Duodenal mucosa (tissue), 2 donors: ENCODE results near the gene FAM184B.
"Not testable (repeated sequence)": the region's sequence is repeated elsewhere in the genome, so short reads cannot be mapped to it uniquely, and the experiment has no call there.

Experiments
- H3K27ac ChIP-seq: one replicate; pipeline ENCODE4 v1.7.0; 2013; ENCODE audit warnings: low read depth, low read length
- H3K27me3 ChIP-seq, 2 donors: one replicate each; pipeline ENCODE4 v1.7.0; 2013; ENCODE audit warnings: low read length in 2 of 2, control low read depth in 1 of 2; ENCODE audit not compliant: insufficient read depth in 2 of 2, control insufficient read depth in 1 of 2
- H3K36me3 ChIP-seq, 2 donors: one replicate each; pipeline ENCODE4 v1.7.0; 2013; ENCODE audit warnings: low read length in 2 of 2, control low read depth in 1 of 2; ENCODE audit not compliant: insufficient read depth in 2 of 2, control insufficient read depth in 1 of 2
- H3K4me1 ChIP-seq, 2 donors: one replicate each; pipeline ENCODE4 v1.7.0; 2013; ENCODE audit warnings: low read length in 2 of 2, control low read depth in 1 of 2; ENCODE audit not compliant: insufficient read depth in 2 of 2, control insufficient read depth in 1 of 2
- H3K4me3 ChIP-seq, 2 donors: one replicate each; pipeline ENCODE4 v1.7.0; 2013; ENCODE audit warnings: low read length in 2 of 2, low read depth in 1 of 2
- H3K9ac ChIP-seq, 2 donors: one replicate each; pipeline ENCODE4 v1.7.0; 2013; ENCODE audit warnings: low read length in 2 of 2, low read depth in 1 of 2
- H3K9me3 ChIP-seq, 2 donors: one replicate each; pipeline ENCODE4 v1.7.0; 2013; ENCODE audit warnings: low read length in 2 of 2, control low read depth in 1 of 2; ENCODE audit not compliant: control insufficient read depth in 1 of 2

The FAM184B gene

DNA sequence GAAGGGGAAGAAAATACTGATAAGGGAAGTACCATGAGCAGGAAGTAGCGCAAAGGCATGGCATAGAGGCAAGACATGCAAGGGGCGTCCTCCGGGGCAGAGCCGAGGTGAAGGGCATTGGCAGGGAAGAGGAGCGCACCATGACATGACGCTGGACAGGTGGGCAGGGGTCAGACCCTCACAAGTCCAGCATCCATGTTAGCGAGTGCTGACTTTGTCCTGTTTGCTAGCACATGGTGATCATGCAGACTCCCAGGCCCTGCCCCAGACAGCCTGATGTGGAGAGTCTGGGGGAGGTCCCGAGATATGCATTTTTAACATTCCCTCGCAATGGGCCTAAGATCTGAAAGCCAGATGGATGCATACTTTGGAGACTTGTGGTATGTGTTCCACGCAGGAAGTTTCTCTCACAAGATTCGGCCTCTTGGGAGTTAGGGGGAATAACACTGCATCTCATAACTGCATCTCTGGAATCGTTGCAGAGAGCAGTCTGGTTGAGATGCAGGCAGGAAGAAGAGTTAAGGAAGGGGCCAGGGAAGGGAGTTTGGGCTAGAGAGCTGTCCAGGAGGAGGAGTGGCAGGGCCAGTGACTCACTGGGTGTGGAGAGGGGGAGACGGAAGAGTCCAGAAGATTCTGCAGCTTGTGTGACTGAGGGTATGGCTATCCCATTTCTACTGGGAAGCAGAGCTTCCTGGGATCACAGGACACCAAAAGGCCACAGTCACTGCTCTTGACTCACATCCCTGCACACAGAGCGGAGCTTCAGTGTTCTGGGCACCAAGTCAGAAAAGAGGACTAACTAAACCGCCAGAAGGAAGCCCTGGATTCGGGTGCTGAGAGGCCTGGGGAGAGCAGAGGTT, 59.7 kb downstream of the FAM184B start:
- Histone ChIP-seq H3K27me3 (no peaks in the 10 kb centered on the region), H3K4me1 (no peaks in the 10 kb centered on the region), H3K4me3 (no peak overlapping the region), H3K9ac (no peak overlapping the region), H3K36me3 (no peaks in the 10 kb centered on the region), H3K9me3 (no peaks in the 10 kb centered on the region), H3K27ac (no peak overlapping the region)

GRCh38 chr4:17719106-17719505, 62.3 kb downstream of the FAM184B start:
- H3K27ac ChIP-seq: no peak overlapping the region
- no peaks in the 10 kb centered on the region for H3K4me1 ChIP-seq
- H3K36me3 ChIP-seq: no peaks in the 10 kb centered on the region
- H3K9ac ChIP-seq: no peak overlapping the region
- H3K27me3 ChIP-seq: no peaks in the 10 kb centered on the region
- no peak overlapping the region for H3K4me3 ChIP-seq
- H3K9me3 ChIP-seq: no peaks in the 10 kb centered on the region

GRCh38 chr4:17718471-17718870, 63.0 kb downstream of the FAM184B start:
- Histone ChIP-seq H3K36me3 (no peaks in the 10 kb centered on the region), H3K27ac (no peak overlapping the region), H3K9me3 (no peaks in the 10 kb centered on the region)

DNA sequence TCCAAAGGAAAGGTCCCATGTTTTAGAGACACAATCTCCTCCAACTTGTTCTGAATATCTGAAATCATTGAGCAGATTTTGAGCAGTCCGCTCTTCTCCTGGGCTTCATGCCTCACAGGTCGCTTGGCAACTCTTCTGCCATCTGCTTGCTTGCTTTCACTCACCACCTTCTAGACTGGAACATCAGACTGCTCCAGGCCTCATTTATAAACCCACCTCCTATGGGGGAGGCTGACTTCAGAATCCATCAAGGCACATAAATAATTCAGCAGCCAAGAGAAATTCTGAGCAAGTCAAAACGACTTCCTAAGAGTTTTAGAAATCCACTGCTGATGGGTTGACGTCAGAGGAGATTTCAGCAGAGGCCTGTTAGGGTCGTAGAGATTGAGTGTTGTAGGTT, 64.1 kb downstream of the FAM184B start:
- H3K4me1 ChIP-seq: no peaks in the 10 kb centered on the region
- no peaks in the 10 kb centered on the region for H3K27me3 ChIP-seq
- no peaks in the 10 kb centered on the region for H3K9me3 ChIP-seq
- no peak overlapping the region for H3K4me3 ChIP-seq
- H3K9ac ChIP-seq: no peak overlapping the region
- H3K27ac ChIP-seq: no peak overlapping the region
- no peaks in the 10 kb centered on the region for H3K36me3 ChIP-seq

More at GRCh38 chr4:17718471-17718870, 63.0 kb downstream of the FAM184B start:
- no peaks in the 10 kb centered on the region for H3K27me3 ChIP-seq
- no peak overlapping the region for H3K9ac ChIP-seq
- no peak overlapping the region for H3K4me3 ChIP-seq
- no peaks in the 10 kb centered on the region for H3K4me1 ChIP-seq

- Histone ChIP-seq H3K4me3 (no peak overlapping the region), H3K27ac (no peak overlapping the region), H3K9me3 (no peaks in the 10 kb centered on the region), H3K4me1 (no peaks in the 10 kb centered on the region), H3K27me3 (no peaks in the 10 kb centered on the region), H3K36me3 (no peaks in the 10 kb centered on the region), H3K9ac (no peak overlapping the region)
These were observed 65.9 kb downstream of the FAM184B start for GRCh38 chr4:17715511-17715910.

GRCh38 chr4:17713779-17714178, 67.6 kb downstream of the FAM184B start:
- Histone ChIP-seq H3K4me3 (no peak overlapping the region), H3K36me3 (no peaks in the 10 kb centered on the region), H3K27ac (no peak overlapping the region)

DNA sequence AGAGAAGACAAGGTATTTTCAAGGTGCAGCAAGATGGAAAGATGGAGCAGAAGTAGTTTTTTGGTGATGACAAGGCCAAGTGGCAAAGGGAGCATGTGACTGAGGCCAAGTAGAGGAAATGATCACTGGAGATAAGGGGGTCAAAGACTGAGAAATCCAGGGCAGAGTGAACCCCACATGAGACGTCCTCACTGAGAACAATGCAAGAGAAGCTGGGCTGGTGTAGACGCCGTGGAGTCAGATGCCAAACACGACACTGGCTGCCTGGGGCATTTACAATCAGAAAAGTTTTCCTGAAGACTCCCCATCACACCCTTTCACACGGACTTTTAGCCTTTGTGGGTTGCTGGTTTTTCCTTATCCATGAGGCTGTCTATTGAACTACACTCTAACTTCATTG, 69.3 kb downstream of the FAM184B start:
- no peaks in the 10 kb centered on the region for H3K27me3 ChIP-seq
- no peaks in the 10 kb centered on the region for H3K9me3 ChIP-seq

More at GRCh38 chr4:17713779-17714178, 67.6 kb downstream of the FAM184B start:
- H3K27me3 ChIP-seq: no peaks in the 10 kb centered on the region
- no peaks in the 10 kb centered on the region for H3K4me1 ChIP-seq
- H3K9ac ChIP-seq: no peak overlapping the region
- no peaks in the 10 kb centered on the region for H3K9me3 ChIP-seq

DNA sequence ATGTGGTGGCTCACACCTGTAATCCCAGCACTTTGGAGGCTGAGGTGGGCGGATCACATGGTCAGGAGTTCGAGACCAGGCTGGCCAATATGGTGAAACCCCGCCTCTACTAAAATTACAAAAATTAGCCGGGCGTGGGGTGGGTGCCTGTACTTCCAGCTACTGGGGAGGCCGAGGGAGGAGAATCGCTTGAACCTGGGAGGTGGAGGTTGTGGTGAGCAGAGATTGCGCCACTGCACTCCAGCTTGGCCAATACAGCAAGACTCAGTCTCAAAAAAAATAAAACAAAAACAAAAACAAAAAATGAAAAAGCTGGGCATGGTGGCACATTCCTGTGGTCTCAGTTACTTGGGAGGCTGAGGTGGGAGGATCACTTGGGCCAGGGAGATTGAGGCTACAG, 70.2 kb downstream of the FAM184B start:
- not testable (repeated sequence) for H3K4me1 ChIP-seq, H3K27me3 ChIP-seq, H3K4me3 ChIP-seq, H3K36me3 ChIP-seq, H3K9ac ChIP-seq, H3K9me3 ChIP-seq, H3K27ac ChIP-seq

More for the DNA sequence above, 69.3 kb downstream of the FAM184B start:
- H3K9ac ChIP-seq: no peak overlapping the region
- H3K4me1 ChIP-seq: no peaks in the 10 kb centered on the region
- H3K4me3 ChIP-seq: no peak overlapping the region
- no peak overlapping the region for H3K27ac ChIP-seq
- no peaks in the 10 kb centered on the region for H3K36me3 ChIP-seq

- H3K9ac ChIP-seq: no peak overlapping the region
- no peaks in the 10 kb centered on the region for H3K36me3 ChIP-seq
- no peak overlapping the region for H3K27ac ChIP-seq
- H3K4me3 ChIP-seq: no peak overlapping the region
- no peaks in the 10 kb centered on the region for H3K4me1 ChIP-seq
- H3K9me3 ChIP-seq: no peaks in the 10 kb centered on the region
- H3K27me3 ChIP-seq: no peaks in the 10 kb centered on the region
These were observed 71.7 kb downstream of the FAM184B start for GRCh38 chr4:17709763-17710068.

- H3K36me3 ChIP-seq: no peaks in the 10 kb centered on the region
- no peaks in the 10 kb centered on the region for H3K27me3 ChIP-seq
- H3K27ac ChIP-seq: no peak overlapping the region
- no peaks in the 10 kb centered on the region for H3K4me1 ChIP-seq
- H3K9me3 ChIP-seq: no peaks in the 10 kb centered on the region
- H3K4me3 ChIP-seq: no peak overlapping the region
- H3K9ac ChIP-seq: no peak overlapping the region
These were observed 72.2 kb downstream of the FAM184B start for GRCh38 chr4:17708992-17709762.
